Activated naive CD8-positive, alpha-beta T cell treated with anti-CD3 and anti-CD28 coated beads for 36 hours (primary cell): ENCODE measurements around the gene FAM20A. TPM values are rescaled to one million over a fixed set of nuclear protein-coding genes. Genes with fewer than 3 reads are reported as not detected.
A peak's percentile ranks its signal among the peaks of the same experiment; 100 is the strongest.
"Not testable (repeated sequence)": the region's sequence is repeated elsewhere in the genome, so short reads cannot be mapped to it uniquely, and the experiment has no call there.

Experiments used
- DNase-seq: peaks from one replicate; pipeline ENCODE4 v3.0.0; 2021
- H3K27ac Mint-ChIP-seq: one replicate; pipeline ENCODE4 v1.8.0; 2022; ENCODE audit warnings: mild to moderate bottlenecking, moderate library complexity, mixed read lengths
- H3K27me3 Mint-ChIP-seq: one replicate; pipeline ENCODE4 v1.8.0; 2022; ENCODE audit warnings: mild to moderate bottlenecking, mixed read lengths
- H3K36me3 Mint-ChIP-seq: one replicate; pipeline ENCODE4 v1.8.0; 2021; ENCODE audit warnings: mild to moderate bottlenecking, mixed read lengths
- H3K4me1 Mint-ChIP-seq: one replicate; pipeline ENCODE4 v1.8.0; 2021; ENCODE audit warnings: mixed read lengths
- H3K4me3 Mint-ChIP-seq: one replicate; pipeline ENCODE4 v1.8.0; 2022; ENCODE audit warnings: mild to moderate bottlenecking, moderate library complexity, mixed read lengths
- H3K9me3 Mint-ChIP-seq: one replicate; pipeline ENCODE4 v1.8.0; 2022; ENCODE audit warnings: mixed read lengths
- total RNA-seq, 2 experiments: library from RNA; stranded (reverse); gene quantifications; one replicate each; pipeline ENCODE4 v1.2.3, GENCODE V29; 2021

Gene FAM20A
- total RNA-seq, 2 experiments from 2014 or later: not detected

GRCh38 chr17:68540981-68541380 lies 60.2 kb downstream of the FAM20A start:
- no peak overlapping the region for H3K4me3 Mint-ChIP-seq
- no peaks in the 10 kb centered on the region for H3K9me3 Mint-ChIP-seq
- no peaks in the 10 kb centered on the region for H3K4me1 Mint-ChIP-seq
- H3K27me3 Mint-ChIP-seq: no peaks in the 10 kb centered on the region
- H3K27ac Mint-ChIP-seq: no peak overlapping the region
- no peaks in the 10 kb centered on the region for H3K36me3 Mint-ChIP-seq
- DNase-seq: no peak

- H3K27ac Mint-ChIP-seq: no peak overlapping the region
- H3K36me3 Mint-ChIP-seq: no peaks in the 10 kb centered on the region
- H3K27me3 Mint-ChIP-seq: no peaks in the 10 kb centered on the region
- H3K4me3 Mint-ChIP-seq: no peak overlapping the region
- H3K9me3 Mint-ChIP-seq: no peaks in the 10 kb centered on the region
- no peak for DNase-seq
- peaks cover 2% of the 10 kb centered on the region for H3K4me1 Mint-ChIP-seq
Observed at GRCh38 chr17:68539548-68540467, 61.4 kb downstream of the FAM20A start.

GRCh38 chr17:68535922-68536321 lies 65.2 kb downstream of the FAM20A start:
- no peak overlapping the region for H3K4me3 Mint-ChIP-seq
- DNase-seq: no peak
- H3K36me3 Mint-ChIP-seq: peaks cover 4% of the 10 kb centered on the region
- no peaks in the 10 kb centered on the region for H3K27me3 Mint-ChIP-seq
- H3K27ac Mint-ChIP-seq: no peak overlapping the region
- H3K9me3 Mint-ChIP-seq: no peaks in the 10 kb centered on the region
- H3K4me1 Mint-ChIP-seq: peaks cover 6% of the 10 kb centered on the region

- H3K4me1 Mint-ChIP-seq: peaks cover 6% of the 10 kb centered on the region
- DNase-seq: no peak
- H3K27me3 Mint-ChIP-seq: no peaks in the 10 kb centered on the region
- peaks cover 12% of the 10 kb centered on the region for H3K36me3 Mint-ChIP-seq
- no peaks in the 10 kb centered on the region for H3K9me3 Mint-ChIP-seq
- no peak overlapping the region for H3K27ac Mint-ChIP-seq
- H3K4me3 Mint-ChIP-seq: no peak overlapping the region
Observed at GRCh38 chr17:68534695-68535088, 66.5 kb downstream of the FAM20A start.

- Mint-ChIP-seq H3K4me1 (peaks cover 6% of the 10 kb centered on the region), H3K4me3 (no peak overlapping the region), H3K9me3 (no peaks in the 10 kb centered on the region), H3K27me3 (no peaks in the 10 kb centered on the region), H3K27ac (peak overlapping the region; percentile 62), H3K36me3 (peaks cover 12% of the 10 kb centered on the region)
- no peak for DNase-seq
Observed at GRCh38 chr17:68533887-68534694, 67.1 kb downstream of the FAM20A start.

DNA sequence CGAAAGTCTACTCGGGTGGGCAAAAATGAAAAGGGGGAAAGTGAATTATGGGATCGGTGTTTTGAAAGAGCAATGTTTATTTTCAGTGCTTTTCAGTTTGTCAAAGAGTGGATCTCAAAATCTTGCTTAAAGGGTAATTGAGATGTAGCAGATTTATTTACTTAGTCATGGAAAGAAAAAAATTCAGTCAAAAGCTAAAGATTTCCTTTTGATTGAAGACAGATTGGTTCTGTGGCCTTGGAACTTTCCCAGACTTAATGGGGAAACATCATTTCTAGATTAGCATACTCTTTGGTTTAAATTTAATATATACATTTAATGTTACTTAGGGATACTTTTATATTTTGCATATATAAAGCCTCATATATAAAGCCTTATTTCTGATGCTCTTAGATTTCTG lies 68.3 kb downstream of the FAM20A start:
- Mint-ChIP-seq H3K4me3 (no peak overlapping the region), H3K27ac (no peak overlapping the region), H3K9me3 (no peaks in the 10 kb centered on the region), H3K27me3 (no peaks in the 10 kb centered on the region), H3K4me1 (peaks cover 6% of the 10 kb centered on the region), H3K36me3 (peaks cover 20% of the 10 kb centered on the region)
- no peak for DNase-seq

GRCh38 chr17:68531252-68531651 lies 69.9 kb downstream of the FAM20A start:
- no peak for DNase-seq
- peaks cover 21% of the 10 kb centered on the region for H3K36me3 Mint-ChIP-seq
- H3K4me1 Mint-ChIP-seq: peaks cover 6% of the 10 kb centered on the region
- no peak overlapping the region for H3K4me3 Mint-ChIP-seq
- H3K27me3 Mint-ChIP-seq: no peaks in the 10 kb centered on the region
- no peaks in the 10 kb centered on the region for H3K9me3 Mint-ChIP-seq
- no peak overlapping the region for H3K27ac Mint-ChIP-seq

DNA sequence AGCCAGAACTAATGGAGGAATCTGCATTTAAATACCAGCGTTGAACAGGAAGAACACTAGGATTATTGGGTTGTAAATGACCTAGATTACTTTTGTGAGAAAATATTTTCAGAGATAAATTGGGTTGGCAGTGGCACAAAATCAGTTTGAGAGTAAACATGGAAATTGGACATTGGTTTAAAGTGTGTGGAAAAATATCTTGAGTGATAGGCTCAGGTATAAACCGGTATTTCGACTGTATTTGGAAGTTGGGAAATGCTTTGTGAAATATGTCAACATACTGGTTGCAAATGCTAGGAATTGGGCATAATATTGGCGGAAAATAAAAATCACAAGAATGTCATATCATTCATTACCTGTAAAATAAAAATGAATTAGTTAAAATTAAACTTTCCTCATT lies 73.9 kb downstream of the FAM20A start:
- Mint-ChIP-seq H3K4me3 (no peak overlapping the region), H3K27ac (no peak overlapping the region), H3K9me3 (no peaks in the 10 kb centered on the region), H3K36me3 (peaks cover 31% of the 10 kb centered on the region), H3K27me3 (no peaks in the 10 kb centered on the region), H3K4me1 (peaks cover 3% of the 10 kb centered on the region)
- no peak for DNase-seq

GRCh38 chr17:68526548-68526947 lies 74.6 kb downstream of the FAM20A start:
- Mint-ChIP-seq H3K4me3 (no peak overlapping the region), H3K27ac (no peak overlapping the region), H3K9me3 (no peaks in the 10 kb centered on the region), H3K36me3 (peaks cover 32% of the 10 kb centered on the region), H3K4me1 (peaks cover 3% of the 10 kb centered on the region), H3K27me3 (no peaks in the 10 kb centered on the region)
- no peak for DNase-seq

DNA sequence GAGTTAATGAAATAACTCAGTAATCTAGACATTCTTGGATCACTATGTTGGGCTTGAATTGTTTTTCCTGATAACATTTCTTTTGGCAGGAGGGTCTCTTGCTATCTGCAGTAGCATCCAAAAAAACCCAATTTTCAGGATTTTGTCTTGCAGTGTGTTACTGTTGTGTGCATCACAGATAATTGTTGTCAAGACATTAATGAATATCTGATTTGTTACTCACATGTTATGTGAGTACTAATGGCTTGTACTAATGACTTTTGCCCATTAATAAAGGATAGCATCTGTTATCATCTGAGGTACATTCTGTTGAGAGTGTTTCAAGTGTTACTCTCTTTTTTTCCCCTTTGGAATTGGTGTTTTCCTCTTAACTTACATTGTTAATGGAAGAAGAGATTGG lies 78.9 kb downstream of the FAM20A start:
- Mint-ChIP-seq H3K36me3 (peaks cover 39% of the 10 kb centered on the region), H3K4me3 (no peak overlapping the region), H3K9me3 (no peaks in the 10 kb centered on the region), H3K27ac (no peak overlapping the region), H3K27me3 (no peaks in the 10 kb centered on the region), H3K4me1 (peaks cover 10% of the 10 kb centered on the region)
- DNase-seq: no peak

DNA sequence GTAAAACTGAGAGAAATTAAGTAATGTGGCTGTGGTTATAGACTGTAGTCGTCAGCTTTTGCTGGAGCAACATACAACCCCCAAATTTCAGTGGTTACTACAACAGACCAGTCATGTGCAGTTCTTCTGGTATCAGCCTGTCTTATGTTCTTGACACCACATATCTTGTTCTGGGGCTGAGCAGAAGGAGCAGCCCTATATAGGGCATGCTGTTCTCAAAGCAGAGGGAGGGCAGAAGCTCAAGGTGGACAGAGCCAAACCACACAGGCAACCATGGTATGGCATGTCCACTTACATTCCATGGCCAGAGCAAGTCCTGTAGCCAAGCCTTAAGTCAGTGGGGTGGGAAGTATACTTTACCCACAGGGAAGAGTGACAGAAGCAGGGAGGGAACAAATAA lies 81.3 kb downstream of the FAM20A start:
- H3K27me3 Mint-ChIP-seq: no peaks in the 10 kb centered on the region
- no peak overlapping the region for H3K4me3 Mint-ChIP-seq
- peak overlapping the region; percentile 54 for H3K27ac Mint-ChIP-seq
- H3K9me3 Mint-ChIP-seq: no peaks in the 10 kb centered on the region
- peaks cover 21% of the 10 kb centered on the region for H3K4me1 Mint-ChIP-seq
- no peak for DNase-seq
- H3K36me3 Mint-ChIP-seq: peaks cover 55% of the 10 kb centered on the region

DNA sequence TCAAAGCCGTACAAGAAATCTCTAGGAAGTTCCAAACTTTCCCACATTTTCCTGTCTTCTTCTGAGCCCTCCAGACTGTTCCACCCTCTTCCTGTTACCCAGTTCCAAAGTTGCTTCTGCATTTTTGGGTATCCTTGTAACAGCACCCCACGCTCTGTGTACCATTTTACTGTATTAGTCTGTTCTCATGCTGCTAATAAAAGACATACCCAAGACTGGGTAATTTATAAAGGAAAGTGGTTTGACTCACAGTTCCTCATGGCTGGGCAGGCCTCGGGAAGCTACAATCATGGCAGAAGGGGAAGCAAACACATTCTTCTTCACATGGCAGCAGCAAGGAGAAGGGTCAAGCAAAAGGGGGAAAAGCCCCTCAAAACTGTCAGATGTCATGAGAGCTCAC lies 82.1 kb downstream of the FAM20A start:
- Mint-ChIP-seq H3K4me1 (peaks cover 30% of the 10 kb centered on the region), H3K36me3 (peaks cover 56% of the 10 kb centered on the region)
- H3K4me3 Mint-ChIP-seq, H3K27ac Mint-ChIP-seq, H3K27me3 Mint-ChIP-seq, DNase-seq, H3K9me3 Mint-ChIP-seq: not testable (repeated sequence)

GRCh38 chr17:68518063-68518815 lies 82.9 kb downstream of the FAM20A start:
- H3K27ac Mint-ChIP-seq: no peak overlapping the region
- no peak for DNase-seq
- H3K9me3 Mint-ChIP-seq: no peaks in the 10 kb centered on the region
- peaks cover 59% of the 10 kb centered on the region for H3K36me3 Mint-ChIP-seq
- H3K27me3 Mint-ChIP-seq: no peaks in the 10 kb centered on the region
- peaks cover 38% of the 10 kb centered on the region for H3K4me1 Mint-ChIP-seq
- no peak overlapping the region for H3K4me3 Mint-ChIP-seq

DNA sequence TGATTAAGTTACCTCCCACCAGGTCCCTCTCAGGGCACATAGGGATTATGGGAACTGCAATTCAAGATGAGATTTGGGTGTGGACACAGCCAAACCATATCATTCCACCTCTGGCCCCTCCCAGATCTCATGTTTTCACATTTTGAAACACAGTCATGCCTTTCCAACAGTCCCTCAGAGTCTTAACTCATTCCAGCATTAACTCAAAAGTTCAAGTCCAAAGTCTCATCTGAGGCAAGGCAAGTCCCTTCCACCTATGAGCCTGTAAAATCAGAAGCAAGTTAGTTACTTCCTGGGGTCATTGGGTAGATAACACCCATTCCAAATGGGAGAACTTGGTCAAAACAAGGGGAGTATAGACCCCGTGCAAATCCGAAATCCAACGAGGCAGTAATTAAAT lies 83.6 kb downstream of the FAM20A start:
- DNase-seq, H3K27ac Mint-ChIP-seq, H3K9me3 Mint-ChIP-seq, H3K27me3 Mint-ChIP-seq, H3K4me3 Mint-ChIP-seq: not testable (repeated sequence)
- H3K36me3 Mint-ChIP-seq: peaks cover 62% of the 10 kb centered on the region
- H3K4me1 Mint-ChIP-seq: peaks cover 37% of the 10 kb centered on the region

DNA sequence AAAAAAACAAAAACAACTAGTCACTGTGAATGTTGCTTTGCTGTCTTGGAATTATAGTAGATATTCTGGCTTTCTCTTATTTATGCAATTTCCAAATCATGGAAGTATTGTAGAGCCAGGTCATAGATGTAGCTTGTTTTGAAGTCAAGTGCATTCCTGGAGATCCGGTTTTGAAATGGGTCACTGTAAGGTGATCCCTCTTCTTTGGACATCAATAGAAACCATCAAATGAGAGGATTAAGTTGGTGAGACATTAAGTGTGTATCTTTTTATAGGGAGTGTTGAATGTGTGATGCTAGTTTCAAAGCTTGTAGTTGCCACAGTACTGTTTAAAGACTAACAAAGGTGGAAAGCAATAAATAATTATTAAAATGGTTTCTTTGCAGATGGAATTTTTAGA lies 84.4 kb downstream of the FAM20A start:
- Mint-ChIP-seq H3K36me3 (peaks cover 58% of the 10 kb centered on the region), H3K9me3 (no peaks in the 10 kb centered on the region)

More for the DNA sequence above, 84.4 kb downstream of the FAM20A start:
- H3K27ac Mint-ChIP-seq: no peak overlapping the region
- no peak for DNase-seq
- no peak overlapping the region for H3K4me3 Mint-ChIP-seq
- no peaks in the 10 kb centered on the region for H3K27me3 Mint-ChIP-seq
- H3K4me1 Mint-ChIP-seq: peaks cover 35% of the 10 kb centered on the region
